Keratinocyte (primary cell): Measurements from ENCODE around the gene ARHGAP6. TPM values are rescaled to one million over a fixed set of nuclear protein-coding genes. Genes with fewer than 3 reads are reported as not detected.

Experiments used
- DNase-seq: peaks from one replicate; pipeline ENCODE4 v3.0.0-alpha.2; 2011; ENCODE audit warnings: low read depth, missing footprints, low spot score
- FAIRE-seq: peaks from 2 replicates; lab custom pipeline; 2011; peaks lifted over from hg19 to GRCh38; lab: Jason Lieb, UNC
- H2AFZ ChIP-seq: 2 replicates; pipeline ENCODE4 v1.6.0; 2012; ENCODE audit warnings: low read length, control low read depth, inconsistent platforms; ENCODE audit not compliant: control insufficient read depth
- H3K27ac ChIP-seq: 2 replicates; pipeline ENCODE4 v1.5.1; 2011; ENCODE audit warnings: low read length; ENCODE audit not compliant: control insufficient read depth, insufficient read depth
- H3K27me3 ChIP-seq: 3 replicates; pipeline ENCODE4 v1.6.0; 2011; ENCODE audit warnings: low read length; ENCODE audit not compliant: control insufficient read depth, insufficient read depth; ENCODE audit errors: extremely low read depth
- H3K36me3 ChIP-seq, 2 experiments: 2 replicates in 1 of 2; 3 replicates in 1 of 2; pipeline ENCODE4 v1.5.1; 2011; ENCODE audit warnings: low read length in 2 of 2, mild to moderate bottlenecking in 1 of 2; ENCODE audit not compliant: control insufficient read depth in 2 of 2, insufficient read depth in 2 of 2; ENCODE audit errors: extremely low read depth in 1 of 2
- H3K4me1 ChIP-seq: 3 replicates; pipeline ENCODE4 v1.5.1; 2011; ENCODE audit warnings: low read length; ENCODE audit not compliant: control insufficient read depth, insufficient read depth; ENCODE audit errors: extremely low read depth
- H3K4me2 ChIP-seq: 3 replicates; pipeline ENCODE4 v1.6.0; 2011; ENCODE audit warnings: low read depth, low read length; ENCODE audit not compliant: control insufficient read depth, insufficient read depth; ENCODE audit errors: extremely low read depth
- H3K4me3 ChIP-seq, 3 experiments: fragments of 200-600 bp in 1 of 3; sonication (generic) in 1 of 3; 2 replicates in 2 of 3; 3 replicates in 1 of 3; pipeline ENCODE4 v1.5.1; 2011 to 2016; ENCODE audit warnings: low read length in 3 of 3, mild to moderate bottlenecking in 3 of 3, control low read depth in 2 of 3, inconsistent platforms in 1 of 3, low read depth in 1 of 3, mixed read lengths in 1 of 3, mixed run types in 1 of 3, moderate library complexity in 1 of 3; ENCODE audit not compliant: control insufficient read depth in 2 of 3, insufficient read depth in 2 of 3; ENCODE audit errors: extremely low read depth in 1 of 3
- H3K79me2 ChIP-seq: 2 replicates; pipeline ENCODE4 v1.6.0; 2012; ENCODE audit warnings: low read length; ENCODE audit not compliant: control insufficient read depth, insufficient read depth
- H3K9ac ChIP-seq: 3 replicates; pipeline ENCODE4 v1.6.0; 2011; ENCODE audit warnings: low read length; ENCODE audit not compliant: control insufficient read depth, insufficient read depth; ENCODE audit errors: extremely low read depth
- H3K9me1 ChIP-seq: 3 replicates; pipeline ENCODE4 v1.6.0; 2011; ENCODE audit warnings: low read length; ENCODE audit not compliant: control insufficient read depth, insufficient read depth; ENCODE audit errors: extremely low read depth
- H3K9me3 ChIP-seq: 2 replicates; pipeline ENCODE4 v1.5.1; 2012; ENCODE audit warnings: low read depth, low read length; ENCODE audit not compliant: control insufficient read depth
- H4K20me1 ChIP-seq: 3 replicates; pipeline ENCODE4 v1.6.0; 2011; ENCODE audit warnings: low read length; ENCODE audit not compliant: control insufficient read depth, insufficient read depth; ENCODE audit errors: extremely low read depth
- EZH2 ChIP-seq: IDR thresholded peaks from one replicate; pipeline ENCODE4 v1.6.1; 2012; ENCODE audit warnings: inconsistent platforms, mild to moderate bottlenecking, low read length, moderate library complexity
- dilution Hi-C: fragments of 300-500 bp; cut with MboI; formaldehyde crosslinking; loops from one replicate; pipeline ENCODE4 v1.7.0; 2020; ENCODE audit warnings: low sequenced_read_pairs; ENCODE audit not compliant: extremely low pct_ligation_motif_present
- polyA plus RNA-seq, 5 experiments: library from polyadenylated mRNA; depleted of rRNA in 3 of 5; stranded (reverse) in 3 of 5; stranded (forward) in 1 of 5; unstranded in 1 of 5; fragments of >200 nt; gene quantifications; 1 replicate in 1 of 5; 2 replicates in 3 of 5; 3 replicates in 1 of 5; pipeline versions ENCODE4 v1.2.1 to v1.2.3, GENCODE V29; 2011 to 2012; ENCODE audit warnings: missing spikeins in 2 of 5, low read depth in 1 of 5, low replicate concordance in 1 of 5
- TF ChIP-seq, protein P1 (sequence below), 3 experiments: IDR thresholded peaks in 1 of 3; conservative IDR thresholded peaks in 1 of 3; optimal IDR thresholded peaks in 1 of 3; 2 replicates in 2 of 3; 3 replicates in 1 of 3; pipeline versions ENCODE3 to v1.5.1; 2011; ENCODE audit warnings: low read length in 3 of 3, mild to moderate bottlenecking in 3 of 3, moderate library complexity in 2 of 3, control low read depth in 1 of 3, inconsistent platforms in 1 of 3; ENCODE audit not compliant: insufficient read depth in 2 of 3; ENCODE audit errors: extremely low read depth in 1 of 3

Gene ARHGAP6
- polyA plus RNA-seq, 1 donor (not counting 4 experiments of a cell fraction or from before 2014, with no cell fraction given): 0.01 TPM

DNA sequence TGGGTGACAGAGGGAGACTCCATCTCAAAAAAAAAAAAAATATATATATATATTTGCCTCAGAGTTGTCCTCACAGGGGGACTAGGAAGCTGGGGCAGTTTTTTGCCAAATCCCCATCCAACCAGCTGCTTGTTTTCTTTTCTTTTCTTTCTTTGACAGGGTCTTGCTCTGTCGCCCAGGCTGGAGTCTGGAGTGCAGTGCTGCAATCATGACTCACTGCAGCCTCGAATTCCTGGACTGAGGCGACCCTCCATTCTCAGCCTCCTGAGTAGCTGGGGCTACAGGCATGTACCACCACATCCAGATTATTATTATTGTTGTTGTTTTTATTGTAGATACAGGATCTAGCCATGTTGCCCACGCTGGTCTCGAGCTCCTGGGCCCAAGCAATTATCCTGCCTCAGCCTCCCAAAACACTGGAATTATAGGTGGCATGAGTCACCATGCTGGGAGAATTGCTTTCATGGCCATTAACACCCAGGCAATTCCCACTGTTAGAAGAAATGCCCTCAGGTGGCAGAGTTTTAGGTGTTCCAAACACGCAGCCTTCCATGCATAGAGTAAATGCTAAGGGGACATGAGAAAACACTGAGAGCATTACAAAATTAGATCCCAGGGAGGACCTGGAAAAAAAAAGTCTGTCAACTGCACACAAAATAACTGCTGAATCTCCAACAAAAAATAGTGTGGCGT, 98.0 kb downstream of the ARHGAP6 start:
- Histone ChIP-seq H2AFZ (no peak overlapping the region), H3K4me1 (no peaks in the 10 kb centered on the region), H3K9me3 (no peaks in the 10 kb centered on the region), H3K27ac (no peak overlapping the region), H3K36me3 (no peaks in the 10 kb centered on the region), H3K27me3 (no peaks in the 10 kb centered on the region), H3K4me2 (no peak overlapping the region), H3K79me2 (no peaks in the 10 kb centered on the region), H3K9ac (no peak overlapping the region), H3K4me3 (no peak overlapping the region), H3K9me1 (no peaks in the 10 kb centered on the region), H4K20me1 (no peaks in the 10 kb centered on the region)
- DNase-seq (no peak), FAIRE-seq (no peak)
- TF ChIP-seq, protein P1, sequence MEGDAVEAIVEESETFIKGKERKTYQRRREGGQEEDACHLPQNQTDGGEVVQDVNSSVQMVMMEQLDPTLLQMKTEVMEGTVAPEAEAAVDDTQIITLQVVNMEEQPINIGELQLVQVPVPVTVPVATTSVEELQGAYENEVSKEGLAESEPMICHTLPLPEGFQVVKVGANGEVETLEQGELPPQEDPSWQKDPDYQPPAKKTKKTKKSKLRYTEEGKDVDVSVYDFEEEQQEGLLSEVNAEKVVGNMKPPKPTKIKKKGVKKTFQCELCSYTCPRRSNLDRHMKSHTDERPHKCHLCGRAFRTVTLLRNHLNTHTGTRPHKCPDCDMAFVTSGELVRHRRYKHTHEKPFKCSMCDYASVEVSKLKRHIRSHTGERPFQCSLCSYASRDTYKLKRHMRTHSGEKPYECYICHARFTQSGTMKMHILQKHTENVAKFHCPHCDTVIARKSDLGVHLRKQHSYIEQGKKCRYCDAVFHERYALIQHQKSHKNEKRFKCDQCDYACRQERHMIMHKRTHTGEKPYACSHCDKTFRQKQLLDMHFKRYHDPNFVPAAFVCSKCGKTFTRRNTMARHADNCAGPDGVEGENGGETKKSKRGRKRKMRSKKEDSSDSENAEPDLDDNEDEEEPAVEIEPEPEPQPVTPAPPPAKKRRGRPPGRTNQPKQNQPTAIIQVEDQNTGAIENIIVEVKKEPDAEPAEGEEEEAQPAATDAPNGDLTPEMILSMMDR (optimal IDR thresholded peaks at IDR 0.05 in 1 of 3, IDR thresholded peaks at IDR 0.05 in 1 of 3, conservative IDR thresholded peaks at IDR 0.05 in 1 of 3; ENCODE audit: extremely low read depth in 1 of 3, insufficient read depth in 2 of 3, low read length in 3 of 3): no peak
- TF ChIP-seq EZH2: no peak
- dilution Hi-C loops: no loop called here

DNA sequence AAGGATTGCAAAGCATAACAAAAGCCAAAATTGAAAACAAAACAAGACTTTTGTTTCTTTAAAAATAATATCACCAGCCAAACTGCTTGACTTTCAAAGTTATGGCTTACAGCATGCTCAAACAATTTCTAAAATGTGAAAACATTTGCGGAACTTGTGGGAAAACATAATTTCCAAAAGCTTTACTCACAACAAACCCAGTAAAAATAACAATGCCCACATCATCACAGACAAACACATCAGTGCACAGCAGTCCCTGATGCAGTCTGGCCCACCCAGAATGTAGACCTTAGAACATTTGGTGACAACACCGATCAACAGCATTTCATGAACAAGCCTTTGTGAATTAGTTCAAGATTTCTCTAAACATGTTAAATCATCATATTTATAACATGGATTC, 98.9 kb downstream of the ARHGAP6 start:
- Histone ChIP-seq H3K9ac (no peak overlapping the region), H3K4me1 (no peaks in the 10 kb centered on the region), H3K9me3 (no peaks in the 10 kb centered on the region), H3K27me3 (no peaks in the 10 kb centered on the region), H3K9me1 (no peaks in the 10 kb centered on the region), H3K36me3 (no peaks in the 10 kb centered on the region), H3K4me3 (no peak overlapping the region), H3K4me2 (no peak overlapping the region), H2AFZ (no peak overlapping the region), H3K27ac (no peak overlapping the region), H4K20me1 (no peaks in the 10 kb centered on the region), H3K79me2 (no peaks in the 10 kb centered on the region)
- TF ChIP-seq, protein P1 (optimal IDR thresholded peaks at IDR 0.05 in 1 of 3, IDR thresholded peaks at IDR 0.05 in 1 of 3, conservative IDR thresholded peaks at IDR 0.05 in 1 of 3; ENCODE audit: extremely low read depth in 1 of 3, insufficient read depth in 2 of 3, low read length in 3 of 3): no peak
- no peak for TF ChIP-seq EZH2
- no peak for DNase-seq
- dilution Hi-C loops: no loop called here
- no peak for FAIRE-seq
